ENCODE data around the gene ABCC8. TPM values are rescaled to one million over a fixed set of nuclear protein-coding genes. Genes with fewer than 3 reads are reported as not detected.
A peak's percentile ranks its signal among the peaks of the same experiment; 100 is the strongest.

Gene ABCC8
- total RNA-seq, 1 donor from 2014 or later: not detected

DNA sequence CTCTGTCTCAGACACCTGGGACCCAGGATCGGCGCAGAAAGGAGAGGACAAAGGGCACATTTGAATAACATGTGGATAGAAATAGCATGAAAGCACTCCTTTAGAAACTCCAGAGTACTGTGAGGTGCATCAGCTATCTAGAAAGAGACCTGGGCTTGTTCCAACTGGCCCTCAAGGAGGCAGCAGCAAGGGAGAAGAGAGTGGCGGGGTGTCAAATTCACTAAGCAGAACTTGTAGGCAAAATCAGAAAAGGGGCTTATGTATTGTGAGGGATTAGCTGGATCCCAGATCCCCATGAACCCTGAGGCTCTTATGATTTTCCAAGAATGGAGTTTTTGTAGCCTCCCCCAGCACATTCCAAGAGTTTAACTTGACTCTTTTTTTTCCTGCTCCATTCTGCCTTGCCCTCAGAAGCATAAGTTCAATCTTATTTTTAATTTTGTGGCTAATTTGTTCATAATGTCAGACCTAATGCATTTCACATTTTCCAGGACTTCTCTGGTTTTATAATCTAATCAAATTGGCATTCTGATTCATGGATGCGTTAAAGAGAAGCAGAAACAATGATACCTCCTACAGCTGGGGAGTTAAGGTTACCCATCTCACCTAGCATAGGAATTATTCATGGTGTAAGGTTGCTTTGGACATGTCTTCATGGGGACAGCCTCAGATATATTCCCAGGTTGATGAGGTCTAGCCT lies 34.0 kb upstream of the ABCC8 start:
- H3K27me3 Mint-ChIP-seq (ENCODE audit: low read depth): peaks cover 31% of the 10 kb centered on the region
- peak overlapping the region; percentile 43 for H3K27ac Mint-ChIP-seq (ENCODE audit: unreplicated experiment)
- H3K4me1 Mint-ChIP-seq (ENCODE audit: low read depth): peaks cover 12% of the 10 kb centered on the region
- H3K36me3 Mint-ChIP-seq (ENCODE audit: low read depth): no peaks in the 10 kb centered on the region
- no peak for DNase-seq (ENCODE audit: low spot score)
- H3K9me3 Mint-ChIP-seq (ENCODE audit: low read depth): no peaks in the 10 kb centered on the region
- TF ChIP-seq, protein P1, sequence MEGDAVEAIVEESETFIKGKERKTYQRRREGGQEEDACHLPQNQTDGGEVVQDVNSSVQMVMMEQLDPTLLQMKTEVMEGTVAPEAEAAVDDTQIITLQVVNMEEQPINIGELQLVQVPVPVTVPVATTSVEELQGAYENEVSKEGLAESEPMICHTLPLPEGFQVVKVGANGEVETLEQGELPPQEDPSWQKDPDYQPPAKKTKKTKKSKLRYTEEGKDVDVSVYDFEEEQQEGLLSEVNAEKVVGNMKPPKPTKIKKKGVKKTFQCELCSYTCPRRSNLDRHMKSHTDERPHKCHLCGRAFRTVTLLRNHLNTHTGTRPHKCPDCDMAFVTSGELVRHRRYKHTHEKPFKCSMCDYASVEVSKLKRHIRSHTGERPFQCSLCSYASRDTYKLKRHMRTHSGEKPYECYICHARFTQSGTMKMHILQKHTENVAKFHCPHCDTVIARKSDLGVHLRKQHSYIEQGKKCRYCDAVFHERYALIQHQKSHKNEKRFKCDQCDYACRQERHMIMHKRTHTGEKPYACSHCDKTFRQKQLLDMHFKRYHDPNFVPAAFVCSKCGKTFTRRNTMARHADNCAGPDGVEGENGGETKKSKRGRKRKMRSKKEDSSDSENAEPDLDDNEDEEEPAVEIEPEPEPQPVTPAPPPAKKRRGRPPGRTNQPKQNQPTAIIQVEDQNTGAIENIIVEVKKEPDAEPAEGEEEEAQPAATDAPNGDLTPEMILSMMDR (IDR thresholded peaks at IDR 0.05): no peak
- no peak overlapping the region for H3K4me3 Mint-ChIP-seq (ENCODE audit: unreplicated experiment)

DNA sequence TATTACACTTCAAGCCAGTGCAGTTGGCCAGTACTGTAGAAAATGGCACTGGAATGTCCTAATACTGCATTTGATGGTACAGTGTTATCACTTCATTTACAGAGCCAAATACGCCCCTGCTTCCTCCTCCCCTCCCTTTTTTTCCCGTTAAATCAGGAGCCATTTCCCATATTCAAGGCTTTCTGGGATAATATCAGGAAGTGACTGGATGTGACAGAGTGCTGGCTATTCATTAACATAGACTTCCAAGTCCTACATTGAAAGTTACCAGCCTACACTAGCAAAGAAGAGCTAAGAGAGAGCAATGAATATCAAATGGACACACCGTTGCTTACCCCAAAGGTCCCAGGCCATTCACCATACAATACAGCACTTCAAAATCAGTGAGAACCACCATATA lies 32.1 kb upstream of the ABCC8 start:
- peaks cover 12% of the 10 kb centered on the region for H3K4me1 Mint-ChIP-seq (ENCODE audit: low read depth)
- no peaks in the 10 kb centered on the region for H3K36me3 Mint-ChIP-seq (ENCODE audit: low read depth)
- no peak for DNase-seq (ENCODE audit: low spot score)
- H3K27me3 Mint-ChIP-seq (ENCODE audit: low read depth): peaks cover 30% of the 10 kb centered on the region
- H3K9me3 Mint-ChIP-seq (ENCODE audit: low read depth): no peaks in the 10 kb centered on the region
- TF ChIP-seq, protein P1 (IDR thresholded peaks at IDR 0.05): no peak
- H3K27ac Mint-ChIP-seq (ENCODE audit: unreplicated experiment): peak overlapping the region; percentile 79
- H3K4me3 Mint-ChIP-seq (ENCODE audit: unreplicated experiment): no peak overlapping the region

DNA sequence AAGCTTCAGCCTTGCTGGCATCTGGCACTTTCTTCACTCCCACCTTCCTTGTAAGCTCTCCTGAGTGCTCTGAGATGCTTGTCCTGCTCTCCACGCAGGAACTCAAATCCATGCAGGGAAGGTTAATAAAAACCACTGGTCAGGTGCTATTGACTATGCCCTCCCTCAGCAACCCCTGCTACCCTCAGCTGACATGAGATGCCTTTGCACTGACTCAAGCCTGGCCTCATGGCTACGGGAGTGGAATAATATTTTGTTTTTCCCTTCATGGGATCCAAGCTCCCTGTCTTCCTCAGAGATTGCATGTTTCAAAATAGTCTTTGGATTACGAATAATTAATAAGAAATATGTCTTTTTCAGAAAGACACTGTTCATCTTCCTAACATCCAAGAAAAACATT lies 31.7 kb upstream of the ABCC8 start:
- H3K27ac Mint-ChIP-seq (ENCODE audit: unreplicated experiment): peak overlapping the region; percentile 79
- peaks cover 26% of the 10 kb centered on the region for H3K27me3 Mint-ChIP-seq (ENCODE audit: low read depth)
- DNase-seq (ENCODE audit: low spot score): no peak
- no peaks in the 10 kb centered on the region for H3K9me3 Mint-ChIP-seq (ENCODE audit: low read depth)
- no peak overlapping the region for H3K4me3 Mint-ChIP-seq (ENCODE audit: unreplicated experiment)
- peaks cover 12% of the 10 kb centered on the region for H3K4me1 Mint-ChIP-seq (ENCODE audit: low read depth)
- TF ChIP-seq, protein P1 (IDR thresholded peaks at IDR 0.05): no peak
- H3K36me3 Mint-ChIP-seq (ENCODE audit: low read depth): no peaks in the 10 kb centered on the region

DNA sequence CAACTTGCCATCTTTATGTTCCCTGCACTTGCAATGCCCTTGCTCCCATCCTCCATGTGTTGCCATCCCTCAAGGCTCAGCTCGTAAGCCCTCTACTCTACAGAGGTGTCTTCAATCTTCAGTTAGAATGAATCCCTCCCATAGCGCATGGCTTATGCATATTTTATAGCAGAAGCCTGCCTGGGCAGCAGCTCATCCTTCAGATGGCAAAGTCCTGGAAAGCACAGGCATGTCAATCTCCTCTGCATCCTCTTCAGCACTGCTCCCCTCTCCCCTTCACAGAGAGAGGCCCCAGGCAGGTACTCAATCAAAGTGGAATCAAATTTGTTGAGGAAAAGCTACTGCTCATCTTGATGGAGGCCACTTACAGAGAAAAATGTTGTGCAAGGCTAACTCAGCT lies 31.1 kb upstream of the ABCC8 start:
- H3K4me3 Mint-ChIP-seq (ENCODE audit: unreplicated experiment): no peak overlapping the region
- TF ChIP-seq, protein P1 (IDR thresholded peaks at IDR 0.05): no peak
- H3K27ac Mint-ChIP-seq (ENCODE audit: unreplicated experiment): peak overlapping the region; percentile 79
- peaks cover 12% of the 10 kb centered on the region for H3K4me1 Mint-ChIP-seq (ENCODE audit: low read depth)
- H3K36me3 Mint-ChIP-seq (ENCODE audit: low read depth): no peaks in the 10 kb centered on the region
- H3K27me3 Mint-ChIP-seq (ENCODE audit: low read depth): peaks cover 21% of the 10 kb centered on the region
- H3K9me3 Mint-ChIP-seq (ENCODE audit: low read depth): no peaks in the 10 kb centered on the region
- DNase-seq (ENCODE audit: low spot score): no peak

DNA sequence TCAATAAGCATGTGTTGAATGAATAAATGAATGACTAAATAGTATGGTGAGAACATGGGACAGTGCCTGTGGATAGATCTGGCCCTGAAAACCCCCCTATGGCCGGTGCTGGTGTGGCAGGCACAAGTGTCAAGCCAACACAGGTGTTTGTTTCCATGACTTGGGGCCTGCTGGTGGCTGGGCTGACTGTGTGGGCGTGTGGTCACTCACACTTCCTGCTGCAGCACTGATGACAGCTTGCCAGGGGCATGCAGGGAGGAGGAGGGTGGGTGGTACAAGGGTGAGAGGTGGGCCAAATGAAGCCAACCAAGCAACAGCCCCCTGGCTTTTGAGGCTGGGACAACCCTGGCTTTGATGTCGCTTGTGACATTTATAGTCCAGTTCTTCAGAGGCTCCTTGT lies 30.3 kb upstream of the ABCC8 start:
- Mint-ChIP-seq H3K27me3 (ENCODE audit: low read depth) (peaks cover 17% of the 10 kb centered on the region), H3K4me3 (ENCODE audit: unreplicated experiment) (no peak overlapping the region), H3K27ac (ENCODE audit: unreplicated experiment) (no peak overlapping the region), H3K4me1 (ENCODE audit: low read depth) (peaks cover 12% of the 10 kb centered on the region), H3K36me3 (ENCODE audit: low read depth) (no peaks in the 10 kb centered on the region), H3K9me3 (ENCODE audit: low read depth) (no peaks in the 10 kb centered on the region)
- DNase-seq (ENCODE audit: low spot score): no peak
- TF ChIP-seq, protein P1 (IDR thresholded peaks at IDR 0.05): no peak
